ENCODE results near the gene CDCA7L. TPM values are rescaled to one million over a fixed set of nuclear protein-coding genes. Genes with fewer than 3 reads are reported as not detected.
"Not testable (repeated sequence)": the region's sequence is repeated elsewhere in the genome, so short reads cannot be mapped to it uniquely, and the experiment has no call there.

The CDCA7L gene
- total RNA-seq, 2 donors from 2014 or later, result 19.8 to 35.8 TPM

DNA sequence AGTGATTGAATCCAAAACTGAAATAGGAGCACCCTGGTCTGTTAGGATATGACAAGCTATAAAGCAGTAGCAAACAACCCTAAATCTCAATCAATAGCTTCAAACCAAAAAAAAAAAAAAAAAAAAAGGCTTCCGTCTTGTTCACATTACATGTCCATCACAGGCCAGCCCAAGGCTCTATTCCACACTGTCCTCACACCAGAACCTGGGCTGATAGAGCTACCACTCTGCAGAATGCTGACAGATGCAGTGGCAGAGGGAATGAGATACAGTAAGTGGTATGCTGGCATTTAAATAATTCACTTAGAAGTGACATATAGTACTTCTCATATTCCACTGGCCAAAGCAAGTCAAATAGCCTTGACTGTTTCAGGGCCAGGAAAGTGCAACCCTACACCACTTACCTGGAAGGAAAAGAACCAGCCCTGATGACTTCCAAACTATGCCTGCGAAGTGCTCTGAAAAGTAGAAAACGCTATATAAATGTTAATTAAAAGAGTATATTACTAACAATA lies 5.8 kb downstream of the CDCA7L start:
- intact Hi-C loops (cut with DNase I), result loop anchor here (10.0 kb wide), 1 partner anchor 1145 kb away; no protein-coding TSS in a partner anchor
- TF ChIP-seq, protein P1, sequence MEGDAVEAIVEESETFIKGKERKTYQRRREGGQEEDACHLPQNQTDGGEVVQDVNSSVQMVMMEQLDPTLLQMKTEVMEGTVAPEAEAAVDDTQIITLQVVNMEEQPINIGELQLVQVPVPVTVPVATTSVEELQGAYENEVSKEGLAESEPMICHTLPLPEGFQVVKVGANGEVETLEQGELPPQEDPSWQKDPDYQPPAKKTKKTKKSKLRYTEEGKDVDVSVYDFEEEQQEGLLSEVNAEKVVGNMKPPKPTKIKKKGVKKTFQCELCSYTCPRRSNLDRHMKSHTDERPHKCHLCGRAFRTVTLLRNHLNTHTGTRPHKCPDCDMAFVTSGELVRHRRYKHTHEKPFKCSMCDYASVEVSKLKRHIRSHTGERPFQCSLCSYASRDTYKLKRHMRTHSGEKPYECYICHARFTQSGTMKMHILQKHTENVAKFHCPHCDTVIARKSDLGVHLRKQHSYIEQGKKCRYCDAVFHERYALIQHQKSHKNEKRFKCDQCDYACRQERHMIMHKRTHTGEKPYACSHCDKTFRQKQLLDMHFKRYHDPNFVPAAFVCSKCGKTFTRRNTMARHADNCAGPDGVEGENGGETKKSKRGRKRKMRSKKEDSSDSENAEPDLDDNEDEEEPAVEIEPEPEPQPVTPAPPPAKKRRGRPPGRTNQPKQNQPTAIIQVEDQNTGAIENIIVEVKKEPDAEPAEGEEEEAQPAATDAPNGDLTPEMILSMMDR (IDR thresholded peaks at IDR 0.05), result no peak
- no peak overlapping the region for H3K4me3 ChIP-seq
- no peak overlapping the region for H3K9ac ChIP-seq (ENCODE audit: low read depth in 2 of 2, low read length in 2 of 2)
- no peak for DNase-seq
- no peaks in the 10 kb centered on the region for H3K27me3 ChIP-seq
- no peaks in the 10 kb centered on the region for H3K9me3 ChIP-seq
- H3K27ac ChIP-seq, result no peak overlapping the region
- no peaks in the 10 kb centered on the region for H3K4me1 ChIP-seq
- H3K36me3 ChIP-seq, result no peaks in the 10 kb centered on the region

DNA sequence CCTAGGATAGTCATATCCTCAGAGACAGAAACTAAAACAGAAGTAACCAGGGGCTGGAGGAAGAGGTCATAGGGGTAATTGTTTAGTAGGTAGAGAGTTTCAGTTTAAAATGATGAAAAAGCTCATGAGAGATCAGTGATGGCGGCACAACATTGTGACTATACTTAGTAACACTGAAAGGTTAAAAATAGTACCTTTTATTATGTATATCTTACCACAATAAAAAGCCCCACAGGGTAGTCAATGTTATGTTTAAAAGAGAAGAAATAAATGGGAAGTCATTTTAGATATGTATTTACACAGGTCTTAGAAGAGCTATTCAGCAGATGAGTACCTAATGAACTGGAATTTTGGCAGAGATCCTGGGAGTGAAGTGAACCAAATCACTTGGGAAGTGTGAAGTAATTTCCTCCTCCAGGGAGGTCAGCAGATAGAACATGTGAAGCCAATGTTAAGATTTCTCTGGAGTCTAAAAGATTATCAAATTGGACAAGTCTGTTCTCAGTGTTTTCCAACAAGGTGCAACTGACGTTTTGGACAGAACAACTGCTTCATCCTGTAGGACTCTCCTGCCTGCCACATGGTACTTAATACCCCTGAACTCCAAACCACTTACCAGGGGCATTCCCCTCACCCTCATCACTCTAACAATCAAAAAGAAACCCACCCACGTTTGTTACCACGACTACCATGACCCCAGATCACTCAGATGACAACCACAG lies 6.4 kb downstream of the CDCA7L start:
- no peaks in the 10 kb centered on the region for H3K4me1 ChIP-seq
- H3K27me3 ChIP-seq, result no peaks in the 10 kb centered on the region
- no peak overlapping the region for H3K4me3 ChIP-seq
- no peak overlapping the region for H3K9ac ChIP-seq (ENCODE audit: low read depth in 2 of 2, low read length in 2 of 2)
- no peak for DNase-seq
- H3K36me3 ChIP-seq, result no peaks in the 10 kb centered on the region
- H3K27ac ChIP-seq, result no peak overlapping the region
- intact Hi-C loops (cut with DNase I), result no loop called here
- H3K9me3 ChIP-seq, result no peaks in the 10 kb centered on the region
- TF ChIP-seq, protein P1 (IDR thresholded peaks at IDR 0.05), result no peak

DNA sequence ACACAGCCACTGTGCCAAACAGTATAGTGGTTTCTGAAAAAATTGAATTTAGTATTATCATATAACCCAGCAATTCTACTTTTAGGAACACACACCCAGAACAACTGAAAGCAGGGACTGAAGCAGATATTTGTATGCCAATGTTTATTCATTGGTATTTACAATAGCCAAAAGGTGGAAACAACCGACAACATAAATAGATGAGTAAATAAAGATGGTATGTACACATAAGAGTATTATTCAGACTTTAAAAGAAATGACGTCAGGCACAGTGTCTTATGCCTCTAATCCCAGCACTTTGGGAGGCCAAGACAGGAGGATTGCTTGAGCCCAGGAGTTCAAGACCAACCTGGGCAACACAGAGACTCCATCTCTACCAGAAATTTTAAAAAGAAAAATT lies 7.2 kb downstream of the CDCA7L start:
- no peaks in the 10 kb centered on the region for H3K4me1 ChIP-seq
- no peak overlapping the region for H3K27ac ChIP-seq
- TF ChIP-seq, protein P1 (IDR thresholded peaks at IDR 0.05), result no peak

DNA sequence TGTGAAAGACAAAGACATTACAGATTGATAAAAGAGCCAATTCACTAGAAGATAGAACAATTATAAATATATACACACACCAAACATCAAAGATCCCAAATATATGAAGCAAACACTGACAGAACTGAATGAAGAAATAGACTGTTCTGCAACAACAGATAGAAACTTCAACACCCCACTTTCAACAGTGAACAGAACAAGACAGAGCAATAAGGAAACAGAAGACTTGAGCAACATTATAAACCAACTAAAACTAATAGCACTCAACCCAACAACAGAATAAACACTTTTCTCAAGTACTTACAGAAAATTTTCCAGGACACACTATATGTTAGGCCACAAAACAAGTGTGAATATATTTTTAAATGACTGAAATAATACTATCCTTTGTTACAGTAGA lies 10.9 kb downstream of the CDCA7L start:
- H3K9ac ChIP-seq (ENCODE audit: low read depth in 2 of 2, low read length in 2 of 2), result no peak overlapping the region
- no peaks in the 10 kb centered on the region for H3K9me3 ChIP-seq
- H3K4me3 ChIP-seq, result no peak overlapping the region
- H3K27me3 ChIP-seq, result no peaks in the 10 kb centered on the region
- H3K27ac ChIP-seq, result no peak overlapping the region
- no peak for DNase-seq
- TF ChIP-seq, protein P1 (IDR thresholded peaks at IDR 0.05), result no peak
- no peaks in the 10 kb centered on the region for H3K4me1 ChIP-seq
- intact Hi-C loops (cut with DNase I), result no loop called here
- H3K36me3 ChIP-seq, result no peaks in the 10 kb centered on the region

More for the DNA sequence above, 7.2 kb downstream of the CDCA7L start:
- intact Hi-C loops (cut with DNase I), result no loop called here
- Histone ChIP-seq H3K36me3 (no peaks in the 10 kb centered on the region), H3K27me3 (no peaks in the 10 kb centered on the region), H3K4me3 (no peak overlapping the region), H3K9me3 (no peaks in the 10 kb centered on the region), H3K9ac (ENCODE audit: low read depth in 2 of 2, low read length in 2 of 2) (no peak overlapping the region)
- no peak for DNase-seq

DNA sequence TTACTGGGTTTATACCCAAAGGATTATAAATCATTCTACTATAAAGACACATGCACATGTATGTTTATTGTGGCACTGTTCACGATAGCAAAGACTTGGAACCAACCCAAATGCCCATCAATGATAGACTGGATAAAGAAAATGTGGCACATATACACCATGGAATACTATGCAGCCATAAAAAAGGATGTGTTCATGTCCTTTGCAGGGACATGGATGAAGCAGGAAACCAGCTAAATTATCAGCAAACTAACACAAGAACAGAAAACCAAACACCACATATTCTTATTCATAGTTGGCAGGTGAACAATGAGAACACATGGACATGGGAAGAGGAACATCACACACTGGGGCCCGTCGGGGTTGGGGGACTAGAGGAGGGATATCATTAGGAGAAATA lies 12.4 kb downstream of the CDCA7L start:
- intact Hi-C loops (cut with DNase I); DNase-seq; H3K36me3 ChIP-seq; H3K9ac ChIP-seq (ENCODE audit: low read depth in 2 of 2, low read length in 2 of 2); H3K27ac ChIP-seq; H3K9me3 ChIP-seq; H3K27me3 ChIP-seq; H3K4me1 ChIP-seq; H3K4me3 ChIP-seq: not testable (repeated sequence)

DNA sequence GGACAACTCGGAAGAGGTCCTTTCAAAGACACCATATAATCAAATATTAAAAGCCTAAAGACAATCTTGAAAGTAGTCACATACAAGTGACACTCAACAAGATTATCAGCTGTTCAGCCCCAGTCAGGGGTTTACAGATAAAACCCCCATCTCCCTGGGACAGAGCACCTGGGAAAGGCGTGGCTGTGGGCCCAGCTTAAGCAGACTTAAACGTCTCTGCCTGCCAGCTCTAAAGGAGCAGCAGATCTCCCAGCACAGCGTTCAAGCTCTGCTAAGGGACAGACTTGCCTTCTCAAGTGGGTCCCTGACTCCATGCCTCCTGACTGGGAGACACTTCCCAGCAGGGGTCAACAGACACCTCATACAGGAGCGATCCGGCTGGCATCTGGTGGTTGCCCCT lies 18.0 kb downstream of the CDCA7L start:
- no peak overlapping the region for H3K27ac ChIP-seq
- no peaks in the 10 kb centered on the region for H3K4me1 ChIP-seq
- TF ChIP-seq, protein P1 (IDR thresholded peaks at IDR 0.05), result no peak
- H3K36me3 ChIP-seq, result no peaks in the 10 kb centered on the region
- intact Hi-C loops (cut with DNase I), result no loop called here
- no peak for DNase-seq
- no peaks in the 10 kb centered on the region for H3K9me3 ChIP-seq
- no peak overlapping the region for H3K4me3 ChIP-seq
- no peaks in the 10 kb centered on the region for H3K27me3 ChIP-seq
- no peak overlapping the region for H3K9ac ChIP-seq (ENCODE audit: low read depth in 2 of 2, low read length in 2 of 2)

Data from colonic mucosa (tissue), 4 donors.